A673 (cell line): ENCODE results near the gene GGNBP2.

ENCODE experiments used
- CTCF ChIP-seq: fragments of 300-800, 200-600 bp; sonication (generic); conservative IDR thresholded peaks from 2 replicates; pipeline ENCODE4 v1.5.1; 2017; ENCODE audit warnings: low read depth, mild to moderate bottlenecking, antibody characterized with exemption, low read length, moderate library complexity, mixed read lengths
- EZH2 ChIP-seq: fragments of 200-600 bp; sonication (generic); IDR thresholded peaks from 2 replicates; pipeline ENCODE4 v1.6.1; 2017; ENCODE audit warnings: borderline replicate concordance, low read depth, mild to moderate bottlenecking, mixed read lengths, antibody characterized with exemption, low read length; ENCODE audit not compliant: poor library complexity, severe bottlenecking

GRCh38 chr17:36590082-36590481 lies 45.4 kb downstream of the GGNBP2 start:
- TF ChIP-seq CTCF (no peak), EZH2 (no peak)
